ENCODE results near the gene BMI1. TPM values are rescaled to one million over a fixed set of nuclear protein-coding genes. Genes with fewer than 3 reads are reported as not detected.
A peak's percentile ranks its signal among the peaks of the same experiment; 100 is the strongest.

BMI1 gene
- total RNA-seq, 1 donor from 2014 or later: 44.7 TPM

GRCh38 chr10:22344249-22344648, 23.4 kb downstream of the BMI1 start:
- Histone ChIP-seq H3K9me3 (no peaks in the 10 kb centered on the region), H3K4me1 (peaks cover 14% of the 10 kb centered on the region), H3K27me3 (peaks cover 7% of the 10 kb centered on the region), H3K36me3 (no peaks in the 10 kb centered on the region), H3K4me3 (no peak overlapping the region), H3K27ac (no peak overlapping the region)
- TF ChIP-seq POLR2AphosphoS5 (IDR thresholded peaks at IDR 0.05; ENCODE audit: insufficient read depth in 1 of 2, low read depth in 1 of 2): no peak
- no peak for TF ChIP-seq POLR2A (IDR thresholded peaks at IDR 0.05)
- no peak for TF ChIP-seq CTCF (IDR thresholded peaks at IDR 0.05)
- intact Hi-C loops (cut with DNase I): loop anchor here (5.0 to 10.0 kb wide), 5 partner anchors 91 to 849 kb away; partner anchors contain the start of genes DNAJC1 and MSRB2
- no peak for DNase-seq (ENCODE audit: extremely low spot score in 2 of 2)

GRCh38 chr10:22344781-22345300, 23.9 kb downstream of the BMI1 start:
- peaks cover 7% of the 10 kb centered on the region for H3K27me3 ChIP-seq
- peaks cover 14% of the 10 kb centered on the region for H3K4me1 ChIP-seq
- TF ChIP-seq CTCF (IDR thresholded peaks at IDR 0.05) (no peak), POLR2AphosphoS5 (IDR thresholded peaks at IDR 0.05; ENCODE audit: insufficient read depth in 1 of 2, low read depth in 1 of 2) (no peak), POLR2A (IDR thresholded peaks at IDR 0.05) (no peak)
- peak overlapping the region in 1 of 2 donors; percentile 12 for H3K4me3 ChIP-seq
- no peak overlapping the region for H3K27ac ChIP-seq
- no peaks in the 10 kb centered on the region for H3K36me3 ChIP-seq
- H3K9me3 ChIP-seq: no peaks in the 10 kb centered on the region
- intact Hi-C loops (cut with DNase I): loop anchor here (5.0 to 10.0 kb wide), 5 partner anchors 90 to 850 kb away; partner anchors contain the start of genes DNAJC1 and MSRB2
- no peak for DNase-seq (ENCODE audit: extremely low spot score in 2 of 2)

- Histone ChIP-seq H3K4me1 (peaks cover 14% of the 10 kb centered on the region), H3K27me3 (peaks cover 7% of the 10 kb centered on the region), H3K9me3 (no peaks in the 10 kb centered on the region), H3K36me3 (no peaks in the 10 kb centered on the region), H3K4me3 (peak within 1 kb of the TSS in 1 of 2 donors; percentile 12), H3K27ac (no peak within 1 kb of the TSS)
- intact Hi-C loops (cut with DNase I): loop anchor here (10.0 kb wide), 4 partner anchors 89 to 851 kb away; partner anchors contain the start of genes DNAJC1 and MSRB2
- TF ChIP-seq CTCF (IDR thresholded peaks at IDR 0.05): no peak
- no peak for TF ChIP-seq POLR2AphosphoS5 (IDR thresholded peaks at IDR 0.05; ENCODE audit: insufficient read depth in 1 of 2, low read depth in 1 of 2)
- TF ChIP-seq POLR2A (IDR thresholded peaks at IDR 0.05): no peak
- DNase-seq (ENCODE audit: extremely low spot score in 2 of 2): no peak
Observed at GRCh38 chr10:22345301-22346095, 24.6 kb downstream of the BMI1 start, which contains the start of gene SPAG6. Gene SPAG6, plus strand, starts transcription at chr10:22345496. Its CDS starts 116 bp downstream, at chr10:22345612.

- peaks cover 12% of the 10 kb centered on the region for H3K4me1 ChIP-seq
- TF ChIP-seq POLR2A (IDR thresholded peaks at IDR 0.05) (no peak), CTCF (IDR thresholded peaks at IDR 0.05) (no peak), POLR2AphosphoS5 (IDR thresholded peaks at IDR 0.05; ENCODE audit: insufficient read depth in 1 of 2, low read depth in 1 of 2) (no peak)
- intact Hi-C loops (cut with DNase I): loop anchor here (10.0 kb wide), 4 partner anchors 89 to 851 kb away; partner anchors contain the start of genes DNAJC1 and MSRB2
- no peak for DNase-seq (ENCODE audit: extremely low spot score in 2 of 2)
- H3K27me3 ChIP-seq: peaks cover 7% of the 10 kb centered on the region
- H3K27ac ChIP-seq: no peak overlapping the region
- no peaks in the 10 kb centered on the region for H3K36me3 ChIP-seq
- no peak overlapping the region for H3K4me3 ChIP-seq
- H3K9me3 ChIP-seq: no peaks in the 10 kb centered on the region
Observed at GRCh38 chr10:22346096-22346661, 25.3 kb downstream of the BMI1 start.
